ENCODE measurements around the gene TPPP3.

DNA sequence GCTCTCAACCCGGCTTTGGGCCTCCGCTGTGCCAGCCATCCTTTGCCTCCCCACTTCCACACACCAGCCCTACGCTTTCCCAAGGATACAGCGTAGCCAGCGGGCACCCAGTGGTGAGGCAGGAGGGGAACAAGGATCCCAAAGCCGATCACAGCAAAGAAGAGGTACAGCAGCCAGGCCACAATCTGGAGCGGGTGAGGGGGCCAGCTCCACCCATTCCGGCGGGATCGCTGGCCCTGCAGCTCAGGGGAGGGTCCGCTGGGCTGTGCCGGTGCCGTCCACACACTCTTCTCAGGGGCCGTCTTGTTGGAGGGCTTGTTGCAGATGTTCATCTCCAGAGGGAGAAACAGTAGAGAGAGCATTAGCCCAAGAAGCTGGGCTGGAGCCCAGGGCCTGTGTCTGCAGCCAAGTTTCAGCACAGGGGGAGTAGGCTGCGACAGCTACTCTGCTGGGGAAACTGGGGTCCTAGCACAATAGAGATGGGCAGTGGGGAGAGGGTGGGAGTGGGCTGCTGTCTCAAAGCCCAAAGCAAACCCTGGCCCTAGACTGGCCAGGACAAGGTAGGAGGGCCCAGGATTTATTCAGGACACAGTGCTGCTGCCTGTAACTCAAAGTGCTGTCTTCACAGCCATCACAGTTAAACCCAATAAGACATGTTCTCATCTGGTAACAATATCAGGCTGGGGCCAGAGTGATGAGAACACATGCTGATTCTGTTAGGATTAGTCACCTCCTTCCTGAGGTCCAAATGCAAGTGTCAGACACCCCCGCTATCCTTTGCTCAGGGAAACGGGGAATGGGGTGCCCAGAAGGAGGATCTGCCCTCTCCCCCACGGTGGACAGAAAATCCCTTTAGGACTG lies 13.0 kb upstream of the TPPP3 start:
- TF ChIP-seq, protein P1, sequence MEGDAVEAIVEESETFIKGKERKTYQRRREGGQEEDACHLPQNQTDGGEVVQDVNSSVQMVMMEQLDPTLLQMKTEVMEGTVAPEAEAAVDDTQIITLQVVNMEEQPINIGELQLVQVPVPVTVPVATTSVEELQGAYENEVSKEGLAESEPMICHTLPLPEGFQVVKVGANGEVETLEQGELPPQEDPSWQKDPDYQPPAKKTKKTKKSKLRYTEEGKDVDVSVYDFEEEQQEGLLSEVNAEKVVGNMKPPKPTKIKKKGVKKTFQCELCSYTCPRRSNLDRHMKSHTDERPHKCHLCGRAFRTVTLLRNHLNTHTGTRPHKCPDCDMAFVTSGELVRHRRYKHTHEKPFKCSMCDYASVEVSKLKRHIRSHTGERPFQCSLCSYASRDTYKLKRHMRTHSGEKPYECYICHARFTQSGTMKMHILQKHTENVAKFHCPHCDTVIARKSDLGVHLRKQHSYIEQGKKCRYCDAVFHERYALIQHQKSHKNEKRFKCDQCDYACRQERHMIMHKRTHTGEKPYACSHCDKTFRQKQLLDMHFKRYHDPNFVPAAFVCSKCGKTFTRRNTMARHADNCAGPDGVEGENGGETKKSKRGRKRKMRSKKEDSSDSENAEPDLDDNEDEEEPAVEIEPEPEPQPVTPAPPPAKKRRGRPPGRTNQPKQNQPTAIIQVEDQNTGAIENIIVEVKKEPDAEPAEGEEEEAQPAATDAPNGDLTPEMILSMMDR (IDR thresholded peaks at IDR 0.05) = no peak
- no peak for TF ChIP-seq POLR2A (IDR thresholded peaks at IDR 0.05)
